GM18499 (cell line): Measurements from ENCODE around the gene SLC9A7.

ENCODE experiments used
- ATAC-seq: cut with Tn5 transposase; IDR thresholded peaks from one replicate; pipeline ENCODE4 v1.9.1; 2021; ENCODE audit warnings: moderate number of reproducible peaks; ENCODE audit not compliant: insufficient read depth, unreplicated experiment

SLC9A7 gene

DNA sequence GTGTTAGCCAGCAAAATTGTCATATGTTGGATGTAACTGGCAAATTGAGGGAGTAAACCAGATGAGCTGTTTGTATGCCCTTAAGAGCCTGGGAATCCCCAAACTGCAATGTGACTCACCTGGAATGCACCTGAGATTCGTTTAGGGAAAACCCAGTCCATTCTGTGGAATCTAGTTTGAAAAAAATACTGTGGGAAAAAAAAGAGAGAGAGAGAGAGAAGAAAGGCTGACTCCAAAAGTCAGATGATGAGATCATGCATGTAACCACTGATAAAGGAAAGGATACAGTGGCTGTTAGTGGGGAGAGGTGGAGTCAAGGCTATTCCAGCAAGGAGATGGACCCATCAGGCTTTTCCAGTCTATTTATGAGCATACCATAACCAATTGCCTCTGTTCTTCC lies 48.5 kb downstream of the SLC9A7 start:
- no peak for ATAC-seq

DNA sequence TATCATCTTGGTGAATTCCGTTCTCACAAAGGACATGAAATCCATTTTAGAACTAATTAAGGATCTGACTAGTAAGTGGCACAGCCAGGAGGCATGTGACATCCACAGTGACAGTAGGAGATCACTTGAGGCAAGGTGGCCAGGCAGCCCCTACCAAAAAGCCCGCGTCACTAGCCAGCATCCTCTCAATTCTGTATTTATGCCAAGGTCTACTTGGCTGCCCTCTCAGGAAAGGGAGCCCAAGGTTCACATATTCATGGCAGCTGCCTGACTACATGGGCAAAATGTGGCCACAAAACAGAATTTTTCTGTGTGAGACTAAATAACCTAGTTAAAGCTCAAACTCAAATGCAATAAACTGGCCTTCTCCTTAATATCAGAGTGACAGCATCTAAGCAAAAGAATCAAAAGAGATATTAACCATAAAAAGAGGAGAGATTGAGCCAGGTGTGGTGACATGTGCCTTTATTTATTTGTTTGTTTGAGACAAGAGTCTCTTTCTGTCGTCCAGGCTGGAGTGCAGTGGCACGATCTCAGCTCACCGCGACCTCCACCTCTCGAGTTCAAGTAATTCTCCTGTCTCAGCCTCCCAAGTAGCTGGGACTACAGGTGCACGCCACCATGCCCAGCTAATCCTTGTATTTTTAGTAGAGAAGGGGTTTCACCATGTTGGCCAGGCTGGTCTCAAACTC lies 51.5 kb downstream of the SLC9A7 start:
- no peak for ATAC-seq

DNA sequence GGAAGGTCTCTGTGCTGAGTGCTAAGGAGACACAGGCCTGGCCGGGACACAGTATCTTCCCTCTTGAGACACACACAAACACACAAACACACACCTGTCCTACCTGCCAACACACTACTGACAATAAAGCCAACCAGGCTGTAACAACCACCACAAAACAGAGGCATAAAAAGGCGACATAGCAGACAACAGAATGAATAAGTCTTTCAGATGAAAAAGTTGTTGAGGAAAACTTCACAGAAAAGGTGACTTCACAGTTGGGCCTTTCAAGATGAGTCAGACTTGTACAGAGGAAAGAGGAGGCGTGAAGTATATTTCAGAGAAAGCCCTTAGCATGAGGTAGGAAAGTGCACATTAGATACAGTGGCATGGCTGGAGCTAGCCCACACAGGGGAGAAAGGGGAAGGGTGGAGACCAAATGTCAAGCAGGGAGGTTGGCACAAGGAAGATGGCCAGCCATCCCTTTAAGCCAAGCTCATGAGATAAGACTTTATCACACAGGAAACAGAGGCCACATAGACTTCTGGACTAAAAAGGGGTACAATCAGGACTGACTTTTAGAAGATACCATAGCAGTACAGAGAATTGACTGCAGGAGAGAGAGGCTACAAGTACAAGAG lies 54.0 kb downstream of the SLC9A7 start:
- peak; percentile 90 for ATAC-seq

DNA sequence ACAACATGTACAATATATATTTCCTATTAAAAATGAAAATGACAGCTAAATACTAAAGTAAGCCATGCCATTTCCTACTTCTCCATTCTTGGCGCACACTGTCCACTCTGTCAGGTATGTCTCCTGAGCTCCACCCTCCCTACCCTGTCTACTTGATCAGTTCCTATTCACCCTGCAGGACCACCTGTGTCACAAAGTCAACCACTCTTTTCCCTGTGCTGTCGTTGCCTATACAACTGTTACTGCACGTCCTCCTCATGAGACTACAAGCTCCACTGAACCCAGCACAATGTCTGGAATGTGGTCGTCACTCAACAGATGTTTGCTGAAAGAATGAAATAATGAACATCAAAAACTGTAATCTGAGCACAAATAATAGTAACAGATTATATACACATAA lies 54.9 kb downstream of the SLC9A7 start:
- no peak for ATAC-seq

DNA sequence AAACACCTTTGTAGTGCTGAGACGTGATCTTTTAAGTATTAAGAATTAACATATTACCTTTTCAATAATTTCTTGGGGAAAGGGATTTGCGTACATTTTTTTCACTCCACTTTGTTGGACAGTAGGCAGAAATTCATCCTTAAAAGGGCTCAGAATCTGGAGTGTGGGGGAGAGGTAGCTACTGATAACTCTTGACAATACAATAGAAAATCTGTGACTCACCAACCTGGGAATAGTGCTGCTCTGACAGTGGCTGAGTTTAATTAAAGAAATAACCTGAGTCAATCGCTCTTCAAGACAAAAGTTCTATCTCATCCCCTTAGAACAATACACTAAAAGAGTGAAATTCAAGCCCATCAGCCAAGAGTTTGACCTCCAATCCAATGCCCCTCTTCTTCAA lies 60.2 kb downstream of the SLC9A7 start:
- no peak for ATAC-seq

DNA sequence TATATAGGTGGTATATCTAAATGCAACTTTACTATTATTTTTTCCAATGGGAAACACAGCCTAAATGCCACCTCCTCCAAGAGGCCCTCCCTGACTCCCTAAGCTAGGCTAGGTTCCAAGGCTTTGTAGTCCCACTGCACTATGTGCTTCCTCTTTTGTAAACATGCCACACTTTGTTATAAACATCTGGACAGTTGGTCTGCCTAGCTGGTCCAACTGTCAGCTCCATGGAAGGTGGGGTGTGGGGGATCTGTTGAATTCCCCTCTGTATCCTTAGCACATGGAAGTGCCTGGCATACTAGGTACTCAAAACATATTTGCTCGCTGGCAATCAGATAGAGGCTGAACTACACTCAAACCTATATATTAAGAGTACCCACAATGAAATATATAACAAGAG lies 63.4 kb downstream of the SLC9A7 start:
- ATAC-seq: no peak

DNA sequence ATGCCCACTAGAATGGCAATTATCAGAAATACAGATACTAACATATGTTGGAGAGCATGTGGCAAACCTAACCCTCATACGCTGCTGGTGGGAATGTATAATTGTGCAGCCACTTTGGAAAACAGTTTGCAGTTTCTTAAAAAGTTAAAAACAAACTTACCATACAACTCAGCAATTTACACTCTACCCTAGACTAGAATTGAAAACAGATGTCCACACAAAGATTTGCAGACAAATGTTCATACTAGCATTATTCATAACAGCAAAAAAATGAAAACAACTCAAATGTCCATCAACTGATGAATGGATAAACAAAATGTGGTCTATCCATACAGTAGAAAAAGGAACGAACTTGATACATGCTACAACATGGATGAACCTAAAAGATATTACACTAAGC lies 64.4 kb downstream of the SLC9A7 start:
- ATAC-seq: no peak

DNA sequence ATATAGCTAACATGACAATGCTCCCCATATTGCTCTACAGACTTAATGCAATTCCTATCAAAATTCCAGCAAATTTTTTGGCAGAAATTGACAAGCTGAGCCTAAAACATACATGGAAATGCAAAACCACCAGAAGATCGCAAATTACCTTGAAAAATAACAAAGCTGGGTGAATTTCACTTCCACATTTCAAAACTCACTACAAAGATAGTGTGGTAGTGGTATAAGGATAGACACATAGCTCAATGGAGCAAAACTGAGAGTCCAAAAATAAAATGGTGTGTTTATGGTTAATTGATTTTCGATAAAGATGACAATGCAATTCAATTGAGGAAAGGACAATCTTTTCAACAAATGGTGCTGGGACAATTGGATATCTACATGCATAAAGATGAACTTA lies 65.8 kb downstream of the SLC9A7 start:
- ATAC-seq: no peak

DNA sequence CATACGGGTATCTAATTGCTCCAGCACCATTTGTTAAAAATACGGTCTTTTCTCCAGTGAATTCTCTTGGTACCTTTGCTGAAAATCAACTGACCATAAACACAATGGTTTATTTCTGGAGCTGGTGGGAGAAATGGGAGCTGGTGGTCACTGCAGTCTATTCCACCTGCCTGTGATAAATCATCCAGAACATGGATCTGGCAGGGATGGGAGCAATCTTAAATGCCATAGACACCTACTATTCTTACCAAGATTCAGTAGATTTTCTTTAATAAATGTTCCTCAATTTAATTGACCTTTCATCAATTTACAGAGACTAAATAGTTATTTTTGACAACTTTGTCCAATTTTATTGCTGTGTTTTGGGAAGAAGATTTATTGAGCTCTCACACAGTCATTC lies 68.1 kb downstream of the SLC9A7 start:
- ATAC-seq: no peak

DNA sequence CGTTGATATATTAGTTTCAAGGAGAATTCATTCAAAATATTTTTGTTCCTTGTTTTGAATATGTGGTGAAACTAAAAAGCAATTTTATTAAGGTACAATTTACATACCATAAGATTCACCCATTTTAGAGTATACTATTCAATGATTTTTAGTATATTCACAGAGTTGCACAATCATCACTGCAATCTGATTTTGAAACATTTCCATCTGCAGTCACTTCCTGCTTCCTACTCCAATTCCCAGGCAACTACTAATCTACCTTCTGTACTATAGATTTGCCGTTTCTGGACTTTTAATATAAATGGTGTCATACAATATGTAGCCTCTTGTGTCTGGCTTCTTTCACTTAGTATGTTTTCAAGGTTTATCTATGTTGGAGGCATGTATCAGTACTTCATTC lies 71.3 kb downstream of the SLC9A7 start:
- ATAC-seq: no peak

DNA sequence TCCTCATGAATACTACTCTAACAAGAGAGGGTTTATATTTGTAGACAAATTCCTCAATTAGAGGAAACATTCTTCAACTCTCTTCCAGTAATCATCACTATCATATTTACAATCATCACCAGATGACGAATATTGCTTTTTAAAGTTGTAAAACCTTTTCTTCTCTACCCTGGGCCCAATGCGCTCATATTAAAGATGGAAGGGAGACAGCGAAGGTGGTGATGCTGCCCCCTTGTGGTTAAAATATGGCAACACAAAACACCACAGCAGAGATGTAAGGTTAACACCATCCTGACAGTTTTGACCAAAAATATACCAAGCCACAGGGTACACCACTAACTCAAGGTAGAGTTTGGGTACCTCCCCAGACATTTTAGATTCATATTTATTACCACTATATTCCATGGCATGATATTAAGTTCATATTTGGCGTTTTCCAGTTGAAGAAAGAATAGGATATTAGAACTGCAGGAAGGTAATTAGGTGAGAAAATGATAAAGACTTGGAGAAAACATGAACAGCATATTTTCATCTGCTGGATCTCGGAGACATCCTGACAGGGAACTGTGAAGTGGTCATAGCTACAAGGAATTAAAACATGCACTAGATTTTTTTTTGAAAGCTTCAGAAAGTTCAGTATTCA lies 72.8 kb downstream of the SLC9A7 start:
- ATAC-seq: no peak

DNA sequence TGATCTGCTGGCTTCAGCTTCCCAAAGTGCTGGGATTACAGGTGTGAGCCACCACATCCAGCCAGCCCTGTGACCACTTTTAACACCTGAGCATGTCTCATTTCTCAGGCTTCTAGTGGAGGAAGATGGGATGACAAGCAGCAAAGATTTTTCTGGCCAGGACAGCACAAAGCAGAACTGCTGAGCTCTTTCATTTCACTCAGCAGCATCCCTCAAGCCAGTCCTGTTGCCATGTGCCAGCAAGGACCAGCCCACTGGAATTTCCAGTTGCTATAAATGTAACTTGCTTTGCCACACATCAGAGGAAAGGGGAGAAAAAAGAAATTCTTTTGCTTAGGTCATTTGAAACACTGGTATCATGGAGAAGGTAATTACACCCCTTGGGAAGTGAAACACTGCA lies 75.9 kb downstream of the SLC9A7 start:
- no peak for ATAC-seq

DNA sequence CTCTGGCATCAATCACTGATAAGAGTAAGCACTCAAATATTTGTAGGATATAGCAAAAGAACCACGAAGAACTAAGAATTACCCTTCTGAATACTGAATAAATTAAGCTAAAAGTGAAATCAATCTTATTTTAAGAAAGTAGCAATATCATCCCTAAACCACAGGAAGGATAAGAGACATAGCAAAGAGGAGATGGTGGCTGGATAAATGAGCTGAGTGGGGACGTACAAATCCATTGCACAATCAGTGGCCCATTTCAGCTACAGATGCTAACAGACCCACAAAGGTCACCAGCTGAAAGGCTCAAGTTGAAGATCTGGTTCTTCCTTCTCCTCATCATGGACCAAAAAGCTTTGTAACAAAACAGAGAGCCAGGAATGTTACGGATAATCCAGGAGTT lies 77.1 kb downstream of the SLC9A7 start:
- no peak for ATAC-seq

DNA sequence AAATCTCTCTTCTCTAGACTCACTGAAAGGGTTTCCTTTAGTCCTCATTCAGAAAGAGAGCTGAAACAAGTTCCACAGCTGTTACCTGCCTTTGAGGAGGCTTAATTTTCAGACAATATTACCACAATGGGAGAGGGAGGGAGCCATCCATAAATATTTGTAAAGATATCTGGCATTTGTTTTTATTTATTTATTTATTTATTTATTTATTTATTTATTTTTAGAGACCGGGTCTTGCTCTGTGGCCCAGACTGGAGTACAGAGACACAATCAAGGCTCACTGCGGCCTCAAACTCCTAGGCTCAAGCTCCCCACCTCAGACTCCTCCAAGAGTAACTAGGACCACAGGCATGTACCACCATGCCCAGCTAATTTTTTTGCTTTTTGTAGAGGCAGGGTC lies 80.7 kb downstream of the SLC9A7 start:
- no peak for ATAC-seq

DNA sequence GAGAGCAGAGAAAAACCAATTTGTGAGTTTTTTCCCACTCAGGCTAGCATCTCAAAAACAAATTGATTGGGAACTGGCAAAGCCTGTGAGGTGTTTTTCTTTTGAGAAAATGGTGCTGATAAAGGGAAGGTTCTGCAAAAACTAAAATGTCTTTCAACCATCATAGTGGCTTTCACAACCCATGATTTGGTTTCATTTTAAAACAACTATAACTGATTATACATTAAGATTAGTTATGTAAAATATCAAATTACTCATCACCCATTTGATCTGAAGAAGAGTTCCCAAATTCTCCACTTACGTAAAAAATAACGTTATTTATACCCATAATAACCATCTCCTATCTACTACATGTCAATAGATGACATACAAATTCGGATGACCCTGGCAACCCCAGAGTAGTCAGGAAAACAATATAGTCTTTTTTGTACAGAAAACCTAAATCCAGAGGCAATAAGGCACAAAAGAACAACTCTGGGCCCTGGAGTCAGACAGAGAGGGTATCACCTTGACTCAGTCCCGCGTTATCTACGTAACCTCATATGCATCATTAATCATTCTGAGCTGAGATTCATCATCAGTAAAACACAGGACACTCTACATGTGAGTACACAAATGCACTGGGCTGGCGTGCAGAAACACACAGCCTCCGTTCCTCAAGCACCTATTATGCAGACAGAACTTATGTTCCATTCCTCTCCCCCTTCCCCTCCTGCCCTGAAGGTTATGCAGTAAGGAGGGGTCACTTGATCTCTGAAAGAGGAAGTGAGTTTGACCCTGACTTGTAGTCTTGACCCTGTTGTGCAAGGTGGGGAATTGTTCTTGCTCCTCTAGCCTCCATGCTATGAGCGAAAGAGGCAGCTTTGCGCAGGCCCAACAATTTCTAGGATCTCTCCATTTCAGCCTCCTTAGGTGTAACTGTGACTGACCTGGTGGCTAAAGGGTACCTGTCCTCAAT lies 82.2 kb downstream of the SLC9A7 start:
- ATAC-seq: no peak

DNA sequence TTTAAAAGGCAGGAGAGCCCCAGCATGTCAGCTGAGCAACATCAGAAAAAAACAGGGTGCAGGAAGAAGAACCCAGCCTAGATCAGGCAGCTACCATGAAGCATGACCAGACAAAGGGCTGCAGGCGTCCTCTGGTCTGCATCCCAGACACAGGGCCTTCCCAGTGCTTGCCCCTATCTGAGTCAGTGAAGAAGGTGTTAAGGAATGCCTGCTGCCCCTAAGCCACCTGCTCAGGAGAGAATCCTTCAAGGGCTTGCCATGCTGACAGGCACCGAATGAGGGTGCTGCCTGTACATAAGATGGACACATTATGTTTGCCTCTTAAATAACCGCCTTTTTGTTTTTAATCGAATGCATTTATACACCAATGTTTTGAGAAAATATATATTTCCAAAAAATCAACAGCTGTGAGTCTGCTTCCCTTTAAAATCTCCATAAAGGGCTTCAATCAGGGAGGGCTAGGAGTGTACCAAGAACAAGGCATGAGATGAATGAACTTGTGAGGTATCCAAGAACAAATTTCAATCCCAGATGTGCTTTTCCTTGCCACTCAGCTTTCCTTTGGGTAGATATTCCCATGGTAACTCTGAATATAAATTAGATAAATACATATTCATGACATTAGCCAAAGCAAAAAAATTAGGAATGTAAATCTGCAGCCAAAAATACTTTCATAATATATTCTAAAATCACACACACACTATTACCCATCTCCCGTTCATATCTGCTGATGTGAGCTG lies 85.1 kb downstream of the SLC9A7 start:
- no peak for ATAC-seq

DNA sequence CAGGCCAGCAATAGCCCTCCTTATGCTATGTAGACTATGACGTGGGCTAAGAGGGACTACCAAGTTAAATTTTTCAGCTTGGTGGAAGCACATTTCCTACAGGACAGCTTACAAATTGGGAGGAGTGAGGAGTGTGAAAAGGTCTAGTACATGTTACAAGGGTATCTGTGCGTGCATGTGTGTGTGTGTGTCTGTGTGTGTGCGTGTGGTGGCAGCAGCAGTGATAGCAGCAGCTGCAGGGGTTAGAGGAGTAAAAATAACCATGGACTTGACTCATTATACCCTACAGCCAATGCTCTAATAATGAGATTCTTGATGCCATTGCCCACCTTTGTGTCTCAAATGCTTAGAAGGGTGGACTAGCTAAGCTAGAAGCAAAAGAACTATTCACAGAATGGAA lies 88.6 kb downstream of the SLC9A7 start:
- no peak for ATAC-seq

DNA sequence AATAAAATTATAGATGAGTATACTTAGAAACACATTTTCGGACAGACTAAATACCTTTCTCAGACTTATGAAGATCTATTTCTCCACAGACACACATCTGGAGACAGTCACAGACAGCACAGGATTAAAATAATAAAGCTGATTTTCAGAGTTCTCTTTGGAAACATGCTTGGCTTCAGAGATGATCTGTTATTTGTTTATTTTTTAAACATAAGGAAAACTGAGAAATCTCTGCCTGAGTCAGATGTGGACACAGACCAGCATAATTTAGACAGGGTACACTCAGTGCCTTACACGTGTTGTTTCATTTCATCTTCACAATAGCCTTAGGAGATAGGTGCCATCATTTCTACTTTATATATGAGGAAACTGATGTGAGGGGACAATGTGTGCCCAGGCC lies 92.1 kb downstream of the SLC9A7 start:
- no peak for ATAC-seq

DNA sequence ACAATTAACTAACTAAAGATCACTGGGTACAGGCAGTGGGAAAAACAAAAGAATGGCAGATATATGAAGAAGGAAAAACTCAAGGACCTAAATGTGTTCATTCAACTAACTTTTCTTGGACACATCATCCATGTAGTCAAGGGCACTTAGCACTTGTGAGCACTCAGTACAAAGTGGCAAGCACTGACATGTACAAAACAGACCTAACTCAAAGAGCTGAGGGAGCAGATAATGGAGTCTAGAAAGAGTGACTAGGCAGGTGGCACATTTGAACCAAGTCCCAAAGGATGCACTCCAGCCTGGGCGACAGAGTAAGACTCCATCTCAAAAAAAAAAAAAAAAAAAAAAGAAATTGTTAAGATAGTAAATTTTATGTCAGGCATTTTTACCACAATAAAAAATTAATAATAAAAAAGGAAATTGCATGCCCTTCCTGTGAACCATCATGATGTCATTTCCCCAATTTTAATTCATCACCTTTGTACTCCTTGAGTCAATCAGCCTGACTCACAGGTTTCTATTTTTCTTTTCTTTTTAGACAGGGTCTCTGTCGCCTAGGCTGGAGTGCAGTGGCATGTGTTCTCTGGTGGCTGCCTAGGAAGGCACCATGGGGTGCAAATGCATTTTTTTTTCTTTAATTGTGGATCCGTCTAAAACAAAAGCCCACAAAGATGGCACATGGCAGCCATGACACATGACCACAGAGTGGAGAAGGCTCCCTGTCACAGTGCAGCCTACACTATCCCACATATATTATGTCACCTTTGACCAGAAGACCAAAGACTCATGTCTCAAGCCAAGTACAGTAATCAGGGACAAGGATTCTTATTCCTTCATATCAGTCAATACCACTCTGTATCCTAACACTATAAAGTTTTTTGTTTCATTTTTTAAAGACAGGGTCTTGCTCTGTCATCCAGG lies 93.4 kb downstream of the SLC9A7 start:
- ATAC-seq: no peak
